ENCODE results near the gene PPP3CB. TPM values are rescaled to one million over a fixed set of nuclear protein-coding genes. Genes with fewer than 3 reads are reported as not detected.
"Not testable (repeated sequence)": the region's sequence is repeated elsewhere in the genome, so short reads cannot be mapped to it uniquely, and the experiment has no call there.

PPP3CB gene
- total RNA-seq, 1 donor from 2014 or later: 56.4 TPM

DNA sequence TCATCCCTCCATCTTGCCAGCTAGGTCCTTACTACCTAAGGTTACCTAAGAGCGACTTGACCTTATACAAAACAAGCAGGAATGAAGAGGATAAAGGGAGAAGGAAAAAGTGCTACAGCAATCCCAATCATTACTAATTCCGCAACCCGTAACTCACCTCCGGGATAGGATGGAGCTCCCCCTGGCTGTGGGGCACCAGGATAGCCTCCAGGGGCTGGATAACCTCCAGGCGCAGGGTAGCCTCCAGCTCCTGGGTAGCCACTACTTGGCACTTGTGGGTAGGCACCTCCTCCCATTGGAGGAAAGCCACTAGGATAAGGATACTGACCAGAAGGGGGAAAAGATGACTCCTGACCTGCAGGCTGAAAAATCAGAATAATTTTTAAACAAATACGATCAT, 97.8 kb downstream of the PPP3CB start:
- no peak for DNase-seq (ENCODE audit: low spot score, unreplicated experiment)

DNA sequence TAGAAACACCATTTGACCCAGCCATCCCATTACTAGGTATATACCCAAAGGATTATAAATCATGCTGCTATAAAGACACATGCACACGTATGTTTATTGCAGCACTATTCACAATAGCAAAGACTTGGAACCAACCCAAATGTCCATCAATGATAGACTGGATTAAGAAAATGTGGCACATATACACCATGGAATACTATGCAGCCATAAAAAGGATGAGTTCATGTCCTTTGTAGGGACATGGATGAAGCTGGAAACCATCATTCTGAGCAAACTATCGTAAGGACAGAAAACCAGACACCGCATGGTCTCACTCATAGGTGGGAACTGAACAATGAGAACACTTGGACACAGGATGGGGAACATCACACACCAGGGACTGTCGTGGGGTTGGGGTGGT, 101.5 kb downstream of the PPP3CB start:
- not testable (repeated sequence) for H3K4me3 Mint-ChIP-seq (ENCODE audit: low read depth); H3K27ac Mint-ChIP-seq; H3K4me1 Mint-ChIP-seq (ENCODE audit: low read depth); DNase-seq (ENCODE audit: low spot score, unreplicated experiment); H3K27me3 Mint-ChIP-seq; H3K9me3 Mint-ChIP-seq (ENCODE audit: low read depth)
- peaks cover 37% of the 10 kb centered on the region for H3K36me3 Mint-ChIP-seq (ENCODE audit: insufficient read depth)

More for the DNA sequence above, 97.8 kb downstream of the PPP3CB start:
- no peaks in the 10 kb centered on the region for H3K4me1 Mint-ChIP-seq (ENCODE audit: low read depth)
- no peak overlapping the region for H3K27ac Mint-ChIP-seq
- TF ChIP-seq, protein P1, sequence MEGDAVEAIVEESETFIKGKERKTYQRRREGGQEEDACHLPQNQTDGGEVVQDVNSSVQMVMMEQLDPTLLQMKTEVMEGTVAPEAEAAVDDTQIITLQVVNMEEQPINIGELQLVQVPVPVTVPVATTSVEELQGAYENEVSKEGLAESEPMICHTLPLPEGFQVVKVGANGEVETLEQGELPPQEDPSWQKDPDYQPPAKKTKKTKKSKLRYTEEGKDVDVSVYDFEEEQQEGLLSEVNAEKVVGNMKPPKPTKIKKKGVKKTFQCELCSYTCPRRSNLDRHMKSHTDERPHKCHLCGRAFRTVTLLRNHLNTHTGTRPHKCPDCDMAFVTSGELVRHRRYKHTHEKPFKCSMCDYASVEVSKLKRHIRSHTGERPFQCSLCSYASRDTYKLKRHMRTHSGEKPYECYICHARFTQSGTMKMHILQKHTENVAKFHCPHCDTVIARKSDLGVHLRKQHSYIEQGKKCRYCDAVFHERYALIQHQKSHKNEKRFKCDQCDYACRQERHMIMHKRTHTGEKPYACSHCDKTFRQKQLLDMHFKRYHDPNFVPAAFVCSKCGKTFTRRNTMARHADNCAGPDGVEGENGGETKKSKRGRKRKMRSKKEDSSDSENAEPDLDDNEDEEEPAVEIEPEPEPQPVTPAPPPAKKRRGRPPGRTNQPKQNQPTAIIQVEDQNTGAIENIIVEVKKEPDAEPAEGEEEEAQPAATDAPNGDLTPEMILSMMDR (IDR thresholded peaks at IDR 0.05; ENCODE audit: unreplicated experiment): peak; percentile 12
- H3K4me3 Mint-ChIP-seq (ENCODE audit: low read depth): no peak overlapping the region
- no peaks in the 10 kb centered on the region for H3K9me3 Mint-ChIP-seq (ENCODE audit: low read depth)
- H3K27me3 Mint-ChIP-seq: no peaks in the 10 kb centered on the region
- H3K36me3 Mint-ChIP-seq (ENCODE audit: insufficient read depth): peaks cover 23% of the 10 kb centered on the region

DNA sequence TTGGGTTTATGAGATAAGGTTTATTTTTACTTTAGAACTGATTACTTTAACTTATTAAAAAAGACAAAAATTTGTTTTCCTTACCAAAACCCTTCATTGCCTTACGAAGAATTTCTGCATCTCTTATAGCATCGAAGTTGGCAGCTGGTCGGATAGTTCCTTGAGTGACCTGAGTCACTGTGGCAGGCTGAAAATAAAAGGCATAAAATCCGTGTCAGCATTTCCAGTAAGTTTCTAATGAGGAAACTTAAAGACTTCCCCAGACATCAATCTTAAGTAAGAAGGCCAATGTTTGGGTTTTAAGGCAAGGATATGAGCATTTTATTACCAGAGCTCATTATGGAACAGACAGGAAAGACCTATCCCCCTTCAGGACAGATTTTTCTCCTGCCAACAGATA, 107.6 kb downstream of the PPP3CB start:
- H3K4me1 Mint-ChIP-seq (ENCODE audit: low read depth): no peaks in the 10 kb centered on the region
- TF ChIP-seq, protein P1 (IDR thresholded peaks at IDR 0.05; ENCODE audit: unreplicated experiment): no peak
- no peaks in the 10 kb centered on the region for H3K27me3 Mint-ChIP-seq
- H3K27ac Mint-ChIP-seq: no peak overlapping the region
- DNase-seq (ENCODE audit: low spot score, unreplicated experiment): no peak
- peaks cover 34% of the 10 kb centered on the region for H3K36me3 Mint-ChIP-seq (ENCODE audit: insufficient read depth)
- H3K9me3 Mint-ChIP-seq (ENCODE audit: low read depth): no peaks in the 10 kb centered on the region
- no peak overlapping the region for H3K4me3 Mint-ChIP-seq (ENCODE audit: low read depth)

DNA sequence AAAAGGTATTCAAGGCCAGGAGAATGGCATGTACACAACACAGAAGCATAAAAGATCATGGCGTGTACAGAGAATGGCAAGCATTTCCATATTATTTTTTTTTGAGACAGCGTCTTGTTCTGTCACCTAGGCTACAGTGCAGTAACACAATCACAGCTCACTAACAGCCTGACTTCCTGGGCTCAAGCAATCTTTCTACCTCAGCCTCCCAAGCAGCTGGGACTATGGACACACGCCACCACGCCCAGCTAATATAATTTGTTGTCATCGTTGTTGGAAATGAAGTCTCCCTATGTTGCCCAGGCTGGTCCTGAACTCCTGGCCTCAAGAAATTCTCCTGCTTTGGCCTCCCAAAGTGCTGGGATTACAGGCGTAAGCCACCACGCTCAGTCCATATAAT, 109.2 kb downstream of the PPP3CB start:
- Mint-ChIP-seq H3K27me3 (no peaks in the 10 kb centered on the region), H3K36me3 (ENCODE audit: insufficient read depth) (peaks cover 31% of the 10 kb centered on the region), H3K4me3 (ENCODE audit: low read depth) (no peak overlapping the region), H3K27ac (no peak overlapping the region), H3K9me3 (ENCODE audit: low read depth) (no peaks in the 10 kb centered on the region), H3K4me1 (ENCODE audit: low read depth) (no peaks in the 10 kb centered on the region)
- DNase-seq (ENCODE audit: low spot score, unreplicated experiment): no peak
- TF ChIP-seq, protein P1 (IDR thresholded peaks at IDR 0.05; ENCODE audit: unreplicated experiment): no peak

Other genes with a start within 250 kb of the PPP3CB start
- 46.8 and 47.1 TPM in 2 replicates for gene DNAJC9, start 248.8 kb downstream of the PPP3CB start, total RNA-seq
- gene MRPS16, start 243.4 kb downstream of the PPP3CB start, total RNA-seq: 84.7 and 86.3 TPM in 2 replicates
- gene CFAP70, start 137.2 kb downstream of the PPP3CB start, total RNA-seq: 5.3 and 5.6 TPM in 2 replicates
- gene ANXA7, start 82.0 kb downstream of the PPP3CB start, total RNA-seq: 58.9 and 68.2 TPM in 2 replicates
- 4.2 and 5.1 TPM in 2 replicates for gene MSS51, start 62.5 kb downstream of the PPP3CB start, total RNA-seq
- 79.0 and 83.8 TPM in 2 replicates for gene USP54, start 95.3 kb upstream of the PPP3CB start, total RNA-seq
- 0.31 TPM in 1 of 2 replicates, not detected in the other for gene MYOZ1, start 145.4 kb upstream of the PPP3CB start, total RNA-seq
- 0.07 TPM in 1 of 2 replicates, not detected in the other for gene SYNPO2L, start 160.0 kb upstream of the PPP3CB start, total RNA-seq
- gene AGAP5, start 202.1 kb upstream of the PPP3CB start, total RNA-seq: 15.5 and 17.3 TPM in 2 replicates
- 93.0 and 96.5 TPM in 2 replicates for gene SEC24C, start 248.3 kb upstream of the PPP3CB start, total RNA-seq

Data from progenitor cell of endocrine pancreas (in vitro differentiated cells).